ENCODE measurements around the gene ADAM10.

GRCh38 chr15:58629625-58630024 lies 119.9 kb downstream of the ADAM10 start:
- TF ChIP-seq MYBL2 (CRISPR knock-in tag; IDR thresholded peaks at IDR 0.05) = no peak
- no peak for TF ChIP-seq CTCF (IDR thresholded peaks at IDR 0.05)
- no peak for TF ChIP-seq STAT6 (CRISPR knock-in tag; conservative IDR thresholded peaks at IDR 0.05; ENCODE audit: low read depth)
- TF ChIP-seq FOXP1 (CRISPR knock-in tag; IDR thresholded peaks at IDR 0.05; ENCODE audit: borderline replicate concordance) = no peak
- no peak for TF ChIP-seq MAX (CRISPR knock-in tag; IDR thresholded peaks at IDR 0.05)
- no peak for TF ChIP-seq USF2 (CRISPR knock-in tag; IDR thresholded peaks at IDR 0.05)
- TF ChIP-seq ATF2 (CRISPR knock-in tag; IDR thresholded peaks at IDR 0.05; ENCODE audit: borderline replicate concordance, low read depth) = no peak
- TF ChIP-seq ZNF121 (CRISPR knock-in tag; IDR thresholded peaks at IDR 0.05) = no peak
- no peak for TF ChIP-seq NFYB (CRISPR knock-in tag; conservative IDR thresholded peaks at IDR 0.05; ENCODE audit: low read depth)
- no peak for TF ChIP-seq NR3C1 (CRISPR knock-in tag; conservative IDR thresholded peaks at IDR 0.05; ENCODE audit: low read depth)
- no peak for TF ChIP-seq SP1 (CRISPR knock-in tag; conservative IDR thresholded peaks at IDR 0.05)
- TF ChIP-seq ETV6 (CRISPR knock-in tag; IDR thresholded peaks at IDR 0.05) = no peak
